H9 (cell line): Measurements from ENCODE around the gene C1orf115. TPM values are rescaled to one million over a fixed set of nuclear protein-coding genes. Genes with fewer than 3 reads are reported as not detected.
"Not testable (repeated sequence)": the region's sequence is repeated elsewhere in the genome, so short reads cannot be mapped to it uniquely, and the experiment has no call there.

ENCODE experiments used
- DNase-seq: peaks from one replicate; pipeline ENCODE4 v3.0.0-alpha.2; 2017
- H2AFZ ChIP-seq: one replicate; pipeline ENCODE4 v1.6.1; 2013; ENCODE audit warnings: mild to moderate bottlenecking, low read length, control low read depth, moderate library complexity
- H2AK5ac ChIP-seq: 2 replicates; pipeline ENCODE4 v1.6.1; 2013; ENCODE audit warnings: low read length, control low read depth, mixed read lengths; ENCODE audit not compliant: insufficient read length
- H2BK120ac ChIP-seq: one replicate; pipeline ENCODE4 v1.6.1; 2013; ENCODE audit warnings: low read depth, mild to moderate bottlenecking, low read length, control low read depth, inconsistent platforms; ENCODE audit not compliant: poor library complexity, severe bottlenecking
- H2BK12ac ChIP-seq: 2 replicates; pipeline ENCODE4 v1.6.1; 2013; ENCODE audit warnings: low read length, control low read depth, mixed read lengths, low read depth; ENCODE audit not compliant: insufficient read length
- H2BK15ac ChIP-seq: 2 replicates; pipeline ENCODE4 v1.6.1; 2013; ENCODE audit warnings: low read depth, low read length, control low read depth
- H2BK20ac ChIP-seq: one replicate; pipeline ENCODE4 v1.6.1; 2013; ENCODE audit warnings: low read depth, mild to moderate bottlenecking, low read length, control low read depth, inconsistent platforms; ENCODE audit not compliant: poor library complexity, severe bottlenecking
- H2BK5ac ChIP-seq: 2 replicates; pipeline ENCODE4 v1.6.1; 2013; ENCODE audit warnings: low read length, control low read depth, mixed read lengths; ENCODE audit not compliant: insufficient read length
- H3K14ac ChIP-seq: 2 replicates; pipeline ENCODE4 v1.6.1; 2013; ENCODE audit warnings: low read length, control low read depth; ENCODE audit not compliant: insufficient read depth
- H3K18ac ChIP-seq: 2 replicates; pipeline ENCODE4 v1.6.1; 2013; ENCODE audit warnings: low read depth, mild to moderate bottlenecking, mixed read lengths, low read length, control low read depth; ENCODE audit not compliant: insufficient read length
- H3K23ac ChIP-seq: 2 replicates; pipeline ENCODE4 v1.6.1; 2013; ENCODE audit warnings: low read length, control low read depth, mixed read lengths, low read depth; ENCODE audit not compliant: insufficient read length
- H3K23me2 ChIP-seq: 2 replicates; pipeline ENCODE4 v1.6.1; 2013; ENCODE audit warnings: low read depth, mild to moderate bottlenecking, mixed read lengths, low read length, control low read depth; ENCODE audit not compliant: insufficient read length, poor library complexity, severe bottlenecking
- H3K27ac ChIP-seq: 2 replicates; pipeline ENCODE4 v1.5.1; 2013; ENCODE audit warnings: low read length, control low read depth, mixed read lengths, low read depth; ENCODE audit not compliant: insufficient read length
- H3K27me3 ChIP-seq: 2 replicates; pipeline ENCODE4 v1.6.1; 2013; ENCODE audit warnings: low read length, control low read depth, inconsistent platforms; ENCODE audit not compliant: insufficient read depth
- H3K4ac ChIP-seq: 2 replicates; pipeline ENCODE4 v1.6.1; 2013; ENCODE audit warnings: low read depth, mild to moderate bottlenecking, control low read depth, inconsistent platforms, low read length, moderate library complexity
- H3K4me1 ChIP-seq: 2 replicates; pipeline ENCODE4 v1.6.1; 2013; ENCODE audit warnings: low read length, control low read depth, inconsistent platforms; ENCODE audit not compliant: insufficient read depth
- H3K4me2 ChIP-seq: 2 replicates; pipeline ENCODE4 v1.6.1; 2013; ENCODE audit warnings: low read length, control low read depth, mixed read lengths; ENCODE audit not compliant: insufficient read length, insufficient read depth
- H3K56ac ChIP-seq: 2 replicates; pipeline ENCODE4 v1.6.1; 2013; ENCODE audit warnings: low read depth, mild to moderate bottlenecking, mixed read lengths, low read length, control low read depth; ENCODE audit not compliant: insufficient read length
- H3K79me1 ChIP-seq: 2 replicates; pipeline ENCODE4 v1.6.1; 2013; ENCODE audit warnings: low read depth, mild to moderate bottlenecking, moderate library complexity, low read length, control low read depth, inconsistent platforms; ENCODE audit not compliant: insufficient read depth, poor library complexity, severe bottlenecking
- H3K79me2 ChIP-seq: 2 replicates; pipeline ENCODE4 v1.6.1; 2013; ENCODE audit warnings: low read length, control low read depth, inconsistent platforms; ENCODE audit not compliant: insufficient read depth
- H3K9ac ChIP-seq: 2 replicates; pipeline ENCODE4 v1.6.1; 2013; ENCODE audit warnings: low read length, control low read depth, mixed read lengths; ENCODE audit not compliant: insufficient read length; ENCODE audit errors: extremely low read depth
- H3K9me3 ChIP-seq: one replicate; pipeline ENCODE4 v1.6.1; 2013; ENCODE audit warnings: low read depth, low read length, inconsistent platforms; ENCODE audit not compliant: control insufficient read depth
- H3T11ph ChIP-seq: one replicate; pipeline ENCODE4 v1.6.1; 2013; ENCODE audit warnings: mild to moderate bottlenecking, low read length, control low read depth, inconsistent platforms
- H4K20me1 ChIP-seq: one replicate; pipeline ENCODE4 v1.6.1; 2013; ENCODE audit not compliant: control insufficient read depth, insufficient read length, insufficient read depth
- H4K5ac ChIP-seq: 2 replicates; pipeline ENCODE4 v1.6.1; 2013; ENCODE audit warnings: low read depth, mild to moderate bottlenecking, mixed read lengths, low read length, control low read depth; ENCODE audit not compliant: insufficient read length
- H4K8ac ChIP-seq: replicated peaks from 2 replicates; pipeline ENCODE4 v1.6.1; 2013; ENCODE audit warnings: low read length, control low read depth, mixed read lengths, low read depth; ENCODE audit not compliant: insufficient read length
- H4K91ac ChIP-seq: 2 replicates; pipeline ENCODE4 v1.6.1; 2013; ENCODE audit warnings: low read depth, mild to moderate bottlenecking, moderate library complexity, mixed read lengths, low read length, control low read depth; ENCODE audit not compliant: insufficient read length
- H3K27ac Mint-ChIP-seq, 3 experiments: 2 replicates in 2 of 3; 3 replicates in 1 of 3; pipeline ENCODE4 v1.8.0; 2020 to 2021; ENCODE audit warnings: mixed read lengths in 3 of 3, mild to moderate bottlenecking in 1 of 3, moderate library complexity in 1 of 3
- H3K27me3 Mint-ChIP-seq: 2 replicates; pipeline ENCODE4 v1.8.0; 2021; ENCODE audit warnings: low read depth, mild to moderate bottlenecking, moderate library complexity, mixed read lengths
- H3K36me3 Mint-ChIP-seq, 3 experiments: 2 replicates in 2 of 3; 3 replicates in 1 of 3; pipeline ENCODE4 v1.8.0; 2020 to 2021; ENCODE audit warnings: low read depth in 3 of 3, mixed read lengths in 3 of 3; ENCODE audit not compliant: insufficient read depth in 1 of 3
- H3K4me1 Mint-ChIP-seq, 2 experiments: 2 replicates each; pipeline ENCODE4 v1.8.0; 2020; ENCODE audit warnings: mixed read lengths in 2 of 2
- H3K4me3 Mint-ChIP-seq, 2 experiments: 2 replicates in 1 of 2; 3 replicates in 1 of 2; pipeline ENCODE4 v1.8.0; 2020 to 2021; ENCODE audit warnings: mild to moderate bottlenecking in 2 of 2, mixed read lengths in 2 of 2, moderate library complexity in 1 of 2
- H3K9me3 Mint-ChIP-seq, 2 experiments: 2 replicates in 1 of 2; 3 replicates in 1 of 2; pipeline ENCODE4 v1.8.0; 2020; ENCODE audit warnings: mild to moderate bottlenecking in 2 of 2, mixed read lengths in 2 of 2, moderate library complexity in 1 of 2
- WGBS: extraction: QIAGEN DNeasy Blood & Tissue Kit; methylation state at CpG from one replicate; pipeline ENCODE4 v1.1.7; 2013; ENCODE audit warnings: missing lambda C conversion rate, low lambda C conversion rate, mixed read lengths; ENCODE audit not compliant: insufficient read length; ENCODE audit errors: extremely low coverage; 5-methylcytosine and 5-hydroxymethylcytosine counted together
- total RNA-seq: library from RNA; stranded (reverse); gene quantifications from 2 replicates; pipeline ENCODE4 v1.2.1, GENCODE V29; 2021
- TF ChIP-seq, protein P1 (sequence below): fragments of 200-600 bp; sonication (generic); conservative IDR thresholded peaks from 3 replicates; pipeline ENCODE4 v1.8.0; 2021; ENCODE audit warnings: antibody characterized with exemption, mild to moderate bottlenecking

Gene C1orf115
- total RNA-seq, 1 experiment from 2014 or later: 6.0 TPM

DNA sequence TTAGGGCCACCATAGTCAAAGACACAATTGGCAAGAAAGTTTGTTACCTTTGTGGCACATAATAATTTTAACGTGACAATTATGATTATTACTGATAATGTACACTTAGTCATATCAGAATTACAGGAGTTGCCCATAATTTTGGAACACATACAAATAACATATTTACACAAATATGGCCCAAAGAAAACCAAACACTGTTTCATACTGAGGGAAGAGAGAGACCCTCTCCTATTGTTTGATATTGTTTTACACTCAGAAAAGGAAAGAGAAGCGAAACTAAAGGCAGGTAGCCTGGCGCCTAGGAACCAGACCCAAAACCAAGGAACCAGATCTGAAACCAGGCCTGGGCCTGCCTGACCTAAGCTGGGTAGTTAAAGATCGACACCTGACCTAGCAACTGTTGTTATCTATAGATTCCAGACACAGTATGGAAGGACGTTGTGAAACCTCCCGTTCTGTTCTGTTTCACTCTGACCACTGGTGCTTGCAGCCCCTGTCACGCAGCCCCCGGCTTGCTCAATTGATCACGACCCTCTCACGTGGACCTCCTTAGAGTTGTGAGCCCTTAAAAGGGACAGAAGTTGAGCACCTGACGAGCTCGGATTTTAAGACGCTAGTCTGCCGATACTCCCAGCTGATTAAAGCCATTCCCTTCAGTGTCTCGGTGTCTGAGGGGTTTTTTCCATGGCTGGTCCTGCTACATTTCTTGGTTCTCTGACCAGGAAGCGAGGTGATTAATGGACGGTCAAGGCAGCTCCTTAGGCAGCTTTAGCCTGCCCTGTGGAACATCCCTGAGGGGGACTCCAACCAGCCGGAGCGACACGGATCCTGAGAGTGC lies 27.9 kb downstream of the C1orf115 start:
- peaks cover 25 to 28% of the 10 kb centered on the region in 2 experiments for H3K9me3 Mint-ChIP-seq
- Histone ChIP-seq H2BK15ac (no peak overlapping the region), H2AK5ac (no peak overlapping the region), H4K91ac (no peak overlapping the region), H3K23me2 (no peaks in the 10 kb centered on the region), H4K5ac (no peak overlapping the region), H3K18ac (no peak overlapping the region), H3K79me1 (no peaks in the 10 kb centered on the region), H3K9me3 (no peaks in the 10 kb centered on the region), H3K9ac (no peak overlapping the region), H4K8ac (no peak overlapping the region), H2BK12ac (no peak overlapping the region), H2BK5ac (no peak overlapping the region), H3K79me2 (no peaks in the 10 kb centered on the region), H4K20me1 (no peaks in the 10 kb centered on the region), H3K4me2 (no peak overlapping the region), H3K4ac (no peak overlapping the region), H3K56ac (no peak overlapping the region), H3K27me3 (no peaks in the 10 kb centered on the region), H3K4me1 (no peaks in the 10 kb centered on the region), H3K14ac (no peak overlapping the region), H3K23ac (no peak overlapping the region), H2AFZ (no peak overlapping the region), H3T11ph (no peak overlapping the region), H2BK20ac (no peak overlapping the region), H3K27ac (no peak overlapping the region), H2BK120ac (no peak overlapping the region)
- no peak for DNase-seq
- TF ChIP-seq, protein P1, sequence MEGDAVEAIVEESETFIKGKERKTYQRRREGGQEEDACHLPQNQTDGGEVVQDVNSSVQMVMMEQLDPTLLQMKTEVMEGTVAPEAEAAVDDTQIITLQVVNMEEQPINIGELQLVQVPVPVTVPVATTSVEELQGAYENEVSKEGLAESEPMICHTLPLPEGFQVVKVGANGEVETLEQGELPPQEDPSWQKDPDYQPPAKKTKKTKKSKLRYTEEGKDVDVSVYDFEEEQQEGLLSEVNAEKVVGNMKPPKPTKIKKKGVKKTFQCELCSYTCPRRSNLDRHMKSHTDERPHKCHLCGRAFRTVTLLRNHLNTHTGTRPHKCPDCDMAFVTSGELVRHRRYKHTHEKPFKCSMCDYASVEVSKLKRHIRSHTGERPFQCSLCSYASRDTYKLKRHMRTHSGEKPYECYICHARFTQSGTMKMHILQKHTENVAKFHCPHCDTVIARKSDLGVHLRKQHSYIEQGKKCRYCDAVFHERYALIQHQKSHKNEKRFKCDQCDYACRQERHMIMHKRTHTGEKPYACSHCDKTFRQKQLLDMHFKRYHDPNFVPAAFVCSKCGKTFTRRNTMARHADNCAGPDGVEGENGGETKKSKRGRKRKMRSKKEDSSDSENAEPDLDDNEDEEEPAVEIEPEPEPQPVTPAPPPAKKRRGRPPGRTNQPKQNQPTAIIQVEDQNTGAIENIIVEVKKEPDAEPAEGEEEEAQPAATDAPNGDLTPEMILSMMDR: no peak
- H3K4me3 Mint-ChIP-seq: no peak overlapping the region
- peaks cover 0 to 14% (median 8%) of the 10 kb centered on the region in 3 experiments; a peak in 5 of 7 replicates for H3K36me3 Mint-ChIP-seq
- H3K27me3 Mint-ChIP-seq: peaks cover 7% of the 10 kb centered on the region; the same call in 1 of the 2 replicates
- no CpG with 5 or more reads among the region's 20 CpGs for WGBS
- H3K4me1 Mint-ChIP-seq: no peaks in the 10 kb centered on the region
- H3K27ac Mint-ChIP-seq: no peak overlapping the region

DNA sequence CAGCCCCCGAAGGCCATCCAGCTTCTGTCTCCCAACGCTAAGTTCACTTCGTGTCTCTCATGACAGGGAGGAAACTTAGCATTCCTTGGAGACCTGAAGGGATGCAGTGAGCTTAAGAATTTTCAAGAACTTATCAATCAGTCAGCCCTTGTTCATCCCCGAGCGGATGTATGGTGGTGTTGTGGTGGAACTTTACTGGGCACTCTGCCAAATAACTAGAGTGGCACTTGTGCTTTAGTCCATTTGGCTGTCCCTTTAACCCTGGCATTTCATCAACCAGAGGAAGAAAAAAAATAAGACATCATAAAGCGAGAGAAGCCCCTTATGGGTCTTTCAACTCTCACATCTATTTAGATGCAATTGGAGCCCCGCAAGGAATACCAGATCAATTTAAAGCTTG lies 31.1 kb downstream of the C1orf115 start:
- H3K9me3 ChIP-seq, H2BK120ac ChIP-seq, H3K27ac ChIP-seq, H4K20me1 ChIP-seq, H3K4me1 ChIP-seq, H4K5ac ChIP-seq, H3K23me2 ChIP-seq, H3K27me3 ChIP-seq, H2AFZ ChIP-seq, H4K8ac ChIP-seq, H3K36me3 Mint-ChIP-seq, H2BK20ac ChIP-seq, H2BK12ac ChIP-seq, H3K4ac ChIP-seq, H3K79me2 ChIP-seq, H3K4me1 Mint-ChIP-seq, H3K23ac ChIP-seq, DNase-seq, H3K4me3 Mint-ChIP-seq, H3K4me2 ChIP-seq, H3K79me1 ChIP-seq, H3K9ac ChIP-seq, H2BK15ac ChIP-seq, H2BK5ac ChIP-seq, H4K91ac ChIP-seq, H3K56ac ChIP-seq, H3K14ac ChIP-seq, H3T11ph ChIP-seq, H3K27ac Mint-ChIP-seq, H3K18ac ChIP-seq, H2AK5ac ChIP-seq: not testable (repeated sequence)
- no CpG with 5 or more reads among the region's 7 CpGs for WGBS
- H3K27me3 Mint-ChIP-seq: peaks cover 12% of the 10 kb centered on the region
- peaks cover 6 to 11% of the 10 kb centered on the region in 2 experiments; a peak in 4 of 5 replicates for H3K9me3 Mint-ChIP-seq
